Adrenal gland (tissue), 19 donors: Measurements from ENCODE around the gene SYPL2. TPM values are rescaled to one million over a fixed set of nuclear protein-coding genes. Genes with fewer than 3 reads are reported as not detected.
A peak's percentile ranks its signal among the peaks of the same experiment; 100 is the strongest.

ENCODE experiments used
- DNase-seq, 7 donors: peaks; one replicate each; pipeline ENCODE4 v3.0.0-alpha.2; 2019 to 2020
- H3K27ac ChIP-seq, 5 donors: fragments of 200-600 bp; sonication (generic) in 4 of 5; 1 replicate in 3 of 5; 2 replicates in 2 of 5; pipeline versions ENCODE4 v1.5.1 to v1.8.0; 2016 to 2020; ENCODE audit warnings: mild to moderate bottlenecking in 1 of 5
- H3K27me3 ChIP-seq: fragments of 200-600 bp; 2 replicates; pipeline ENCODE4 v1.8.0; 2021
- H3K36me3 ChIP-seq, 2 donors: fragments of 200-600 bp; replicated peaks in 1 of 2; 1 replicate in 1 of 2; 2 replicates in 1 of 2; pipeline versions ENCODE4 v1.5.1 to v1.8.0; 2018 to 2022
- H3K4me1 ChIP-seq, 2 donors: fragments of 200-600 bp; replicated peaks in 1 of 2; 1 replicate in 1 of 2; 2 replicates in 1 of 2; pipeline versions ENCODE4 v1.5.1 to v1.8.0; 2018 to 2021
- H3K4me3 ChIP-seq, 4 donors: fragments of 200-600 bp; sonication (generic) in 3 of 4; one replicate each; pipeline ENCODE4 v1.5.1; 2016 to 2018
- H3K9me3 ChIP-seq, 3 donors: fragments of 200-600 bp; sonication (generic) in 1 of 3; replicated peaks in 1 of 3; 1 replicate in 2 of 3; 2 replicates in 1 of 3; pipeline versions ENCODE4 v1.5.1 to v1.8.0; 2016 to 2021
- CTCF ChIP-seq, 6 experiments: fragments of 450-650 bp in 4 of 6; fragments of 200-600 bp in 2 of 6; sonication (generic) in 1 of 6; IDR thresholded peaks; 1 replicate in 5 of 6; 2 replicates in 1 of 6; pipeline versions ENCODE4 v1.5.1 to v1.8.0; 2016 to 2021; ENCODE audit warnings: antibody characterized with exemption in 6 of 6, mild to moderate bottlenecking in 2 of 6, moderate library complexity in 1 of 6
- POLR2A ChIP-seq, 2 donors: fragments of 450-650 bp; IDR thresholded peaks; one replicate each; pipeline ENCODE4 v1.6.1; 2017; ENCODE audit warnings: antibody characterized with exemption in 2 of 2, mild to moderate bottlenecking in 2 of 2, moderate library complexity in 1 of 2
- WGBS, 4 donors: extraction: QIAGEN DNeasy Blood & Tissue Kit in 2 of 4; methylation state at CpG; one replicate each; pipeline versions ENCODE4 v1.1.5 to v1.1.7; 2013 to 2017; 5-methylcytosine and 5-hydroxymethylcytosine counted together
- intact Hi-C, 2 donors: fragments of 100-400 bp; cut with DNase I; formaldehyde crosslinking; loops; one replicate each; pipeline versions ENCODE4 v1.14.1 to v1.15.0; 2022 to 2023
- long read RNA-seq, 10 donors: library from polyadenylated mRNA in 3 of 10; unstranded in 2 of 10; stranded (forward) in 1 of 10; transcript quantifications; one replicate each; pipeline ENCODE4 v2.0.0 and lab custom pipeline, GENCODE V29; 2021 to 2026
- polyA plus RNA-seq, 3 donors: library from polyadenylated mRNA; stranded (reverse); fragments of 200-250 nt in 2 of 3; fragments of 350-450 nt in 1 of 3; fragmentation: Illumina TruSeq in 1 of 3; extraction: RNeasy Lipid Tissue Mini Kit (QIAGEN cat#74804) in 1 of 3; gene quantifications; one replicate each; pipeline ENCODE4 v1.2.3, GENCODE V29; 2013 to 2014
- total RNA-seq, 9 donors: library from RNA; depleted of rRNA in 4 of 9; stranded (reverse); fragments of >200 nt in 4 of 9; fragments of 120-200 nt in 1 of 9; fragmentation: NEBNext Ultra II Directional in 1 of 9; extraction: Animal tissue kit (Norgen Biotek cat#: 25700) in 1 of 9; gene quantifications; one replicate each; pipeline versions ENCODE4 v1.1.0 to v1.2.4, GENCODE V29; 2013 to 2023
- donor health status: healthy with polysubstance abuse.
- donor health status: Bipolar disorder and iron deficiency.
- donor health status: DM: yes; HTN: yes; CAD: no.
- donor health status: DM: no; HTN: no; CAD: no.
- donor health status: DM: no; HTN: no; CAD: no.
- donor health status: DM: yes; HTN: yes; CAD: no.

The SYPL2 gene
- total RNA-seq (10 to 100 TPM in 5 of 9 donors, 1 to 10 TPM in 4; 6.4 to 20.3 (median 13.6) TPM), polyA plus RNA-seq (10 to 100 TPM in 1 of 3 donors, 1 to 10 TPM in 2; 5.8 to 23.6 (median 8.5) TPM)
- long read RNA-seq, donor 1, result 0 reads
- long read RNA-seq, donor 2, result 0 reads
- long read RNA-seq, donor 3, partial matches to known transcripts, result 0 of 1 reads
- long read RNA-seq, donor 3, other reads (novel, unspliced or antisense), result 0 of 1 reads
- long read RNA-seq, donor 4, partial matches to known transcripts, result 3 of 4 reads
- long read RNA-seq, donor 4, other reads (novel, unspliced or antisense), result 1 of 4 reads
- long read RNA-seq, donor 5, transcript SYPL2-201 (6 exons, 3,624 nt), result major isoform, 9 of 20 reads
- long read RNA-seq, donor 5, partial matches to known transcripts, result 7 of 20 reads
- long read RNA-seq, donor 5, other reads (novel, unspliced or antisense), result 4 of 20 reads
- long read RNA-seq, donor 6, partial matches to known transcripts, result 0 of 1 reads
- long read RNA-seq, donor 6, other reads (novel, unspliced or antisense), result 1 of 1 reads
- long read RNA-seq, donor 7, partial matches to known transcripts, result 0 of 2 reads
- long read RNA-seq, donor 7, other reads (novel, unspliced or antisense), result 0 of 2 reads
- long read RNA-seq, donor 8, transcript SYPL2-201 (6 exons, 3,624 nt), result major isoform, 5 of 548 reads
- long read RNA-seq, donor 8, partial matches to known transcripts, result 176 of 548 reads
- long read RNA-seq, donor 8, other reads (novel, unspliced or antisense), result 367 of 548 reads
- long read RNA-seq, donor 9, partial matches to known transcripts, result 0 of 3 reads
- long read RNA-seq, donor 9, other reads (novel, unspliced or antisense), result 0 of 3 reads
- long read RNA-seq, donor 10, partial matches to known transcripts, result 0 of 2 reads
- long read RNA-seq, donor 10, other reads (novel, unspliced or antisense), result 0 of 2 reads

- no peaks in the 10 kb centered on the region for H3K9me3 ChIP-seq
- peak within 1 kb of the TSS; percentile 21 to 86 (median 85) for H3K27ac ChIP-seq
Measured at GRCh38 chr1:109466452-109467300, at the start of gene SYPL2. Gene SYPL2 (plus strand): TSS chr1:109466546. CDS start chr1:109466844, 298 bp downstream.

GRCh38 chr1:109423498-109423897 is 42.8 kb upstream of the SYPL2 start:
- Histone ChIP-seq H3K36me3 (peaks cover 0 to 32% of the 10 kb centered on the region in 2 donors), H3K27ac (no peak overlapping the region), H3K4me3 (no peak overlapping the region), H3K27me3 (no peaks in the 10 kb centered on the region), H3K4me1 (peaks cover 13 to 37% of the 10 kb centered on the region in 2 donors), H3K9me3 (no peaks in the 10 kb centered on the region)
- DNase-seq, result no peak
- intact Hi-C loops, result loop anchor here (10.0 kb wide), 2 partner anchors 61 to 111 kb away; partner anchors contain the start of genes ATXN7L2 (in 1 of the 2) and GPR61 (in 1 of the 2)
- TF ChIP-seq POLR2A (IDR thresholded peaks at IDR 0.05) (no peak), CTCF (IDR thresholded peaks at IDR 0.05) (no peak)
- WGBS, 4 donors, result 50 to 70% (median 54%) methylated on average over 2 of the region's 2 CpGs

More at GRCh38 chr1:109466452-109467300, at the start of gene SYPL2:
- peak; percentile 77 to 86 (median 82) for DNase-seq
- Histone ChIP-seq H3K27me3 (no peaks in the 10 kb centered on the region), H3K36me3 (no peaks in the 10 kb centered on the region), H3K4me1 (peaks cover 10 to 11% of the 10 kb centered on the region in 2 donors), H3K4me3 (peak within 1 kb of the TSS in 3 of 4 donors; percentile 22 to 89 (median 68))
- WGBS, 4 donors, result 0 to 2% (median 0%) methylated on average over 1 to 88 of the region's 88 CpGs
- TF ChIP-seq POLR2A (IDR thresholded peaks at IDR 0.05) (peak; percentile 25 to 70), CTCF (IDR thresholded peaks at IDR 0.05) (no peak)
- intact Hi-C loops, result no loop called here

- H3K36me3 ChIP-seq, result peaks cover 0 to 14% of the 10 kb centered on the region in 2 donors
- H3K9me3 ChIP-seq, result no peaks in the 10 kb centered on the region
- H3K27ac ChIP-seq, result peak overlapping the region; percentile 40 to 96 (median 76)
- peak in 6 of 7 donors; percentile 66 to 77 (median 71) for DNase-seq
- H3K4me1 ChIP-seq, result peaks cover 13 to 37% of the 10 kb centered on the region in 2 donors
- no peak for TF ChIP-seq CTCF (IDR thresholded peaks at IDR 0.05)
- no peak for TF ChIP-seq POLR2A (IDR thresholded peaks at IDR 0.05)
- 0 to 2% (median 1%) methylated on average over 22 to 32 of the region's 32 CpGs for WGBS, 4 donors
- no peaks in the 10 kb centered on the region for H3K27me3 ChIP-seq
- intact Hi-C loops, result loop anchor here (5.0 to 10.0 kb wide), 3 partner anchors 57 to 109 kb away; partner anchors contain the start of genes ATXN7L2 (in 2 of the 2) and GPR61 (in 1 of the 2)
- peak overlapping the region; percentile 81 to 92 (median 87) for H3K4me3 ChIP-seq
Measured at GRCh38 chr1:109425391-109426280, 40.7 kb upstream of the SYPL2 start.
